ENCODE measurements around the gene ZC3H10. TPM values are rescaled to one million over a fixed set of nuclear protein-coding genes. Genes with fewer than 3 reads are reported as not detected.

The ZC3H10 gene
- total RNA-seq, 1 experiment from 2014 or later, result 5.6 TPM

DNA sequence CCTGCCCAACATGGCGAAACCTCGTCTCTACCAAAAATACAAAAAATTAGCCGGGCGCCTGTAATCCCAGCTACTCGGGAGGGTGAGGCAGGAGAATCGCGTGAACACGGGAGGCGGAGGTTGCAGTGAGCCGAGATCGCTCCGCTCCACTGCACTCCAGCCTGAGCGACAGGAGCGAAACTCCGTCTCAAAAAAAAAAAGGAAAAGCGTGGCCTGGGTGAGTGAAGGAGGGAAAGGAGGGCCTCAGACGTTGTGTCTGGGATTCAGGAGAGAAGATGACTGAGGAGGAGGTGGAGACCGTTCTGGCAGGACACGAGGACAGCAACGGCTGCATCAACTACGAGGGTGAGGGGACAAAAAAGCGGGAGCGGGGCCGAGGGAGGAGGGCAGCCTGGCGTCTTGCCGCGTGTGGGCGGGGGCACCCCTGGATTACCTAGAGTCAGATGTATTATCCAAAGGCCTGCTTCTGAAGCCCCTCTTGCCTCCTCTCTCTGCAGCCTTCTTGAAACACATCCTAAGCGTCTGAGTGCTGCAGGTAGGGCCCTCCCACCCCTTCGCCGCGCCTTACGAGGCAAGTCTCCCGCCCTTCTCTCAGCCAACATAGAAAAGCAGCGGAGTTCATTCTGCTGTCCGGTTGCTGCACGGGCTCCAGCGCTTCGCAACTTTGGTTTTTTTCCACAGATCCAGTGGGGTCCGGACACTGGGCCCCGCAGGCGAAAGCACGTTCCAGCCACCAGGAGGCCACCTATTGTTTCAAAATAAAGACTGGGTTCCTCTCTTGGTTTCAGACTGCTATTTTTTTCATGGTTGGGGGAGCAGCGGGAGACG is 39.3 kb downstream of the ZC3H10 start:
- peak; percentile 45 for ATAC-seq
- Histone ChIP-seq H3K9me3 (ENCODE audit: low read length) (no peaks in the 10 kb centered on the region), H3K9me2 (replicated peaks; ENCODE audit: low read length) (no peaks in the 10 kb centered on the region), H3K4me2 (ENCODE audit: low read length) (peak overlapping the region; percentile 87), H3K36me3 (ENCODE audit: low read depth, low read length) (peaks cover 32% of the 10 kb centered on the region), H3K9ac (ENCODE audit: low read length) (peak overlapping the region; percentile 65), H3K4me1 (ENCODE audit: insufficient read depth, low read length) (peaks cover 32% of the 10 kb centered on the region), H3K27ac (ENCODE audit: low read length) (peak overlapping the region; percentile 73), H4K20me1 (ENCODE audit: low read length) (peaks cover 34% of the 10 kb centered on the region), H2AFZ (ENCODE audit: low read length) (peak overlapping the region; percentile 80), H3K4me3 (ENCODE audit: low read length) (peak overlapping the region; percentile 69), H3K79me2 (ENCODE audit: low read length) (peaks cover 50% of the 10 kb centered on the region), H3K27me3 (ENCODE audit: low read length) (no peaks in the 10 kb centered on the region), H3F3A (ENCODE audit: low read length, unreplicated experiment) (peaks cover 4% of the 10 kb centered on the region)
- POLR2A ChIA-PET (ENCODE audit: unreplicated experiment), result interaction anchor here (1.8 kb wide), 1 partner anchor 30 kb away, joined by 4 read pairs; the partner anchor contains the start of gene ESYT1
- peak; percentile 66 for TF ChIP-seq CTCF (conservative IDR thresholded peaks at IDR 0.05; ENCODE audit: low read depth, low read length)
- no peak for TF ChIP-seq EZH2phosphoT487 (IDR thresholded peaks at IDR 0.05; ENCODE audit: borderline replicate concordance, low read length)
- BruUV-seq (replicated peaks), result no TSS peak
- DNase-seq, result peak; percentile 74
- intact Hi-C loops (cut with micrococcal nuclease), result loop anchor here (1.0 to 5.0 kb wide), 3 partner anchors 31 to 40 kb away; partner anchors contain the start of genes RPL41, SMARCC2 and ZC3H10
- CTCF ChIA-PET, result interaction anchor here (0.7 kb wide), 1 partner anchor 29 kb away, joined by 3 read pairs; the partner anchor contains the start of gene ESYT1

- BruUV-seq (replicated peaks), result TSS peak; percentile 55
These were observed 40.2 kb downstream of the ZC3H10 start, which contains the start of gene MYL6 for GRCh38 chr12:56158029-56158925. MYL6 (plus strand) TSS chr12:56158359; CDS start chr12:56158402, 43 bp downstream.

More at GRCh38 chr12:56158029-56158925, 40.2 kb downstream of the ZC3H10 start, which contains the start of gene MYL6:
- peak within 1 kb of the TSS; percentile 73 for H3K27ac ChIP-seq (ENCODE audit: low read length)
- TF ChIP-seq EZH2phosphoT487 (IDR thresholded peaks at IDR 0.05; ENCODE audit: borderline replicate concordance, low read length), result no peak
- no peak for TF ChIP-seq CTCF (conservative IDR thresholded peaks at IDR 0.05; ENCODE audit: low read depth, low read length)
- TF ChIP-seq EZH2 (IDR thresholded peaks at IDR 0.05; ENCODE audit: low read length, unreplicated experiment), result no peak
- H3K9me3 ChIP-seq (ENCODE audit: low read length), result no peaks in the 10 kb centered on the region
- H4K20me1 ChIP-seq (ENCODE audit: low read length), result peaks cover 34% of the 10 kb centered on the region
- peak; percentile 76 for ATAC-seq
- H3K79me2 ChIP-seq (ENCODE audit: low read length), result peaks cover 41% of the 10 kb centered on the region
- peak within 1 kb of the TSS; percentile 97 for H3K4me2 ChIP-seq (ENCODE audit: low read length)
- CTCF ChIA-PET, result interaction anchor here (0.8 to 0.9 kb wide), 2 partner anchors 30 to 40 kb away, joined by 3 read pairs; partner anchors contain the start of gene ZC3H10
- H3K9me2 ChIP-seq (replicated peaks; ENCODE audit: low read length), result no peaks in the 10 kb centered on the region
- H3K4me3 ChIP-seq (ENCODE audit: low read length), result peak within 1 kb of the TSS; percentile 76
- H3K9ac ChIP-seq (ENCODE audit: low read length), result peak within 1 kb of the TSS; percentile 90
- peak within 1 kb of the TSS; percentile 80 for H2AFZ ChIP-seq (ENCODE audit: low read length)
- peaks cover 28% of the 10 kb centered on the region for H3K4me1 ChIP-seq (ENCODE audit: insufficient read depth, low read length)
- peak; percentile 99 for DNase-seq
- POLR2A ChIA-PET (ENCODE audit: unreplicated experiment), result interaction anchor here (0.5 to 1.8 kb wide), 3 partner anchors 29 to 40 kb away, joined by 4 to 6 read pairs (median 4); partner anchors contain the start of genes ESYT1 and ZC3H10
- no peaks in the 10 kb centered on the region for H3K27me3 ChIP-seq (ENCODE audit: low read length)
- intact Hi-C loops (cut with micrococcal nuclease), result loop anchor here (1.0 to 5.0 kb wide), 3 partner anchors 31 to 41 kb away; partner anchors contain the start of genes RPL41, SMARCC2 and ZC3H10
- H3K36me3 ChIP-seq (ENCODE audit: low read depth, low read length), result peaks cover 40% of the 10 kb centered on the region
- peaks cover 5% of the 10 kb centered on the region for H3F3A ChIP-seq (ENCODE audit: low read length, unreplicated experiment)
